ENCODE data around the gene CD81.

The CD81 gene

DNA sequence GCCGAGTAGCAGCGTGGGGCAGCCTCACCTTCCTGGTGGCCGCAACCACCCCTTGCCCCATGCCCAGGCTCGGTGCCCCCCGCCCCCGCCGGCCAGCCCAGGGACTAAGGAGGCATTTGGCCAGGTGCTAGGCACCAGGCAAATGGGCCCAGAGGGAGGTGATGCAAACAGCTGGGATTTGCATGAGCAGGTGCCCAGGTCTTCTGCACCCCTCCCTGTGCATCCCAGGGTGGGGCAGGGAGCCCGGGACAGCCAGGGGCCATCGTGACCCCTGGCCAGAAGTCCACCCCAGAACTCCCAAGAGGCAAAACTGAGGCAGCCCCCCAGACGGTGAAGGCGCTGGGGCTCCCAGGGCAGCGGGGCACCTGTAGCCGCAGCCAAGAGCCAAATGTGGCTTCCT is 49.1 kb downstream of the CD81 start:
- TF ChIP-seq TCF4 (CRISPR knock-in tag; IDR thresholded peaks at IDR 0.05; ENCODE audit: borderline replicate concordance), result no peak
- no peak for TF ChIP-seq ZFP3 (CRISPR knock-in tag; IDR thresholded peaks at IDR 0.05)
- no peak for TF ChIP-seq OSR1 (CRISPR knock-in tag; IDR thresholded peaks at IDR 0.05)
- no peak for TF ChIP-seq BACH2 (CRISPR knock-in tag; IDR thresholded peaks at IDR 0.05; ENCODE audit: borderline replicate concordance)
- TF ChIP-seq ESRRG (CRISPR knock-in tag; IDR thresholded peaks at IDR 0.05), result no peak
- TF ChIP-seq ZNF8 (CRISPR knock-in tag; IDR thresholded peaks at IDR 0.05), result no peak
- TF ChIP-seq PATZ1 (CRISPR knock-in tag; IDR thresholded peaks at IDR 0.05; ENCODE audit: borderline replicate concordance), result no peak
- TF ChIP-seq ZNF70 (CRISPR knock-in tag; IDR thresholded peaks at IDR 0.05), result no peak
- no peak for TF ChIP-seq PPARA (CRISPR knock-in tag; IDR thresholded peaks at IDR 0.05; ENCODE audit: borderline replicate concordance)
- no peak for TF ChIP-seq CSDC2 (CRISPR knock-in tag; IDR thresholded peaks at IDR 0.05)
- no peak for TF ChIP-seq CSRNP3 (CRISPR knock-in tag; IDR thresholded peaks at IDR 0.05)
- TF ChIP-seq TOX (CRISPR knock-in tag; IDR thresholded peaks at IDR 0.05; ENCODE audit: borderline replicate concordance), result no peak
- TF ChIP-seq CREB5 (CRISPR knock-in tag; IDR thresholded peaks at IDR 0.05; ENCODE audit: low read depth), result no peak
- no peak for TF ChIP-seq ISL1 (CRISPR knock-in tag; IDR thresholded peaks at IDR 0.05)
- TF ChIP-seq RARB (CRISPR knock-in tag; IDR thresholded peaks at IDR 0.05), result no peak
- TF ChIP-seq ZFP30 (CRISPR knock-in tag; IDR thresholded peaks at IDR 0.05), result no peak
- TF ChIP-seq ZNF565 (CRISPR knock-in tag; conservative IDR thresholded peaks at IDR 0.05; ENCODE audit: low read depth), result no peak
- TF ChIP-seq SNAI2 (CRISPR knock-in tag; IDR thresholded peaks at IDR 0.05), result no peak
- ATAC-seq, result no peak

DNA sequence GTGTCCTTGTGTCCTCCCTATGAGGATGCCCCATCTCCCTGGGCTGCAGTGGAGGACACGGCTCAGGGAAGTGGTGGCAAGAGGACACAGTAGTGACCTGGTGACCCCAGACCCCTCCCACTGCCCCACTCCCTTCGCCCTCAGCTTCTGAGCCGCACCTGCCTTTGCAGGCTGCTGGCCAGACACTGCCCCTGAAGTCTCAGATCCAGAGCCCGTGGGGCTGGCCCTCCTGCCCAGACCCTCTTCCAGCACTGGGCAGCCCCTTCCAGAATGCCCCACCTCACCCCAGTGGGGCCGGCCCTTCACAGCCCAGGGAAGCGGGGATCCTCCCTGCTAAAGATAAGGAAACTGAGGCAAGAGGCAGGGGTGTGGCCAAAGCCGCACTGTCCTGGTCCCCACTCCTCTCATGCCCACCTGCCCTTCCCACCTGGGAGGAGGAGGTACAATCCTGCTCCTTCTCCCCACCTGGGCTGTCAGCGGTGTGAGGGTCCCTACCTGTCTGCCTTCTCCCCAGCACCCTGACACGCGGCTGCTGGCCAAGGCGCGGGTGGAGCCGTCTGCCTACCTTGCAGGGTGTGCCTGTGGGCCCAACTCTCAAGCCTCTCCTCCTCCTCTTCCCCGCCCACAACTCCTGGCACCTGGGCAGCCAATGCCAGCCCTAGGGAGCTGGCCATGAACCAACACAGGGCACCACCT is 49.9 kb downstream of the CD81 start:
- no peak for TF ChIP-seq BACH2 (CRISPR knock-in tag; IDR thresholded peaks at IDR 0.05; ENCODE audit: borderline replicate concordance)
- TF ChIP-seq ZFP3 (CRISPR knock-in tag; IDR thresholded peaks at IDR 0.05), result no peak
- TF ChIP-seq ZC3H10 (CRISPR knock-in tag; IDR thresholded peaks at IDR 0.05), result no peak
- TF ChIP-seq TCF4 (CRISPR knock-in tag; IDR thresholded peaks at IDR 0.05; ENCODE audit: borderline replicate concordance), result no peak
- TF ChIP-seq POU6F1 (CRISPR knock-in tag; IDR thresholded peaks at IDR 0.05; ENCODE audit: borderline replicate concordance, low read depth), result no peak
- no peak for TF ChIP-seq OSR1 (CRISPR knock-in tag; IDR thresholded peaks at IDR 0.05)
- TF ChIP-seq CSRNP3 (CRISPR knock-in tag; IDR thresholded peaks at IDR 0.05), result no peak
- TF ChIP-seq CREB5 (CRISPR knock-in tag; IDR thresholded peaks at IDR 0.05; ENCODE audit: low read depth), result no peak
- no peak for TF ChIP-seq PPARA (CRISPR knock-in tag; IDR thresholded peaks at IDR 0.05; ENCODE audit: borderline replicate concordance)
- no peak for TF ChIP-seq PATZ1 (CRISPR knock-in tag; IDR thresholded peaks at IDR 0.05; ENCODE audit: borderline replicate concordance)
- TF ChIP-seq, protein P1, sequence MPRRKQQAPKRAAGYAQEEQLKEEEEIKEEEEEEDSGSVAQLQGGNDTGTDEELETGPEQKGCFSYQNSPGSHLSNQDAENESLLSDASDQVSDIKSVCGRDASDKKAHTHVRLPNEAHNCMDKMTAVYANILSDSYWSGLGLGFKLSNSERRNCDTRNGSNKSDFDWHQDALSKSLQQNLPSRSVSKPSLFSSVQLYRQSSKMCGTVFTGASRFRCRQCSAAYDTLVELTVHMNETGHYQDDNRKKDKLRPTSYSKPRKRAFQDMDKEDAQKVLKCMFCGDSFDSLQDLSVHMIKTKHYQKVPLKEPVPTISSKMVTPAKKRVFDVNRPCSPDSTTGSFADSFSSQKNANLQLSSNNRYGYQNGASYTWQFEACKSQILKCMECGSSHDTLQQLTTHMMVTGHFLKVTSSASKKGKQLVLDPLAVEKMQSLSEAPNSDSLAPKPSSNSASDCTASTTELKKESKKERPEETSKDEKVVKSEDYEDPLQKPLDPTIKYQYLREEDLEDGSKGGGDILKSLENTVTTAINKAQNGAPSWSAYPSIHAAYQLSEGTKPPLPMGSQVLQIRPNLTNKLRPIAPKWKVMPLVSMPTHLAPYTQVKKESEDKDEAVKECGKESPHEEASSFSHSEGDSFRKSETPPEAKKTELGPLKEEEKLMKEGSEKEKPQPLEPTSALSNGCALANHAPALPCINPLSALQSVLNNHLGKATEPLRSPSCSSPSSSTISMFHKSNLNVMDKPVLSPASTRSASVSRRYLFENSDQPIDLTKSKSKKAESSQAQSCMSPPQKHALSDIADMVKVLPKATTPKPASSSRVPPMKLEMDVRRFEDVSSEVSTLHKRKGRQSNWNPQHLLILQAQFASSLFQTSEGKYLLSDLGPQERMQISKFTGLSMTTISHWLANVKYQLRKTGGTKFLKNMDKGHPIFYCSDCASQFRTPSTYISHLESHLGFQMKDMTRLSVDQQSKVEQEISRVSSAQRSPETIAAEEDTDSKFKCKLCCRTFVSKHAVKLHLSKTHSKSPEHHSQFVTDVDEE (CRISPR knock-in tag; IDR thresholded peaks at IDR 0.05), result no peak
- no peak for TF ChIP-seq ZNF8 (CRISPR knock-in tag; IDR thresholded peaks at IDR 0.05)
- TF ChIP-seq ZNF70 (CRISPR knock-in tag; IDR thresholded peaks at IDR 0.05), result no peak
- TF ChIP-seq GLIS3 (CRISPR knock-in tag; IDR thresholded peaks at IDR 0.05), result no peak
- TF ChIP-seq ZFP30 (CRISPR knock-in tag; IDR thresholded peaks at IDR 0.05), result no peak
- TF ChIP-seq ISL1 (CRISPR knock-in tag; IDR thresholded peaks at IDR 0.05), result no peak
- TF ChIP-seq ESRRG (CRISPR knock-in tag; IDR thresholded peaks at IDR 0.05), result no peak
- no peak for TF ChIP-seq TOX (CRISPR knock-in tag; IDR thresholded peaks at IDR 0.05; ENCODE audit: borderline replicate concordance)
- TF ChIP-seq ARNTL (CRISPR knock-in tag; IDR thresholded peaks at IDR 0.05; ENCODE audit: borderline replicate concordance, low read depth), result no peak
- no peak for TF ChIP-seq ZNF565 (CRISPR knock-in tag; conservative IDR thresholded peaks at IDR 0.05; ENCODE audit: low read depth)
- no peak for ATAC-seq
